HG03095 (cell line): ENCODE measurements around the gene CHCHD6.

Experiments
- ATAC-seq: cut with Tn5 transposase; IDR thresholded peaks from one replicate; pipeline ENCODE4 v1.9.1; 2021; ENCODE audit warnings: moderate library complexity; ENCODE audit not compliant: unreplicated experiment

The CHCHD6 gene

DNA sequence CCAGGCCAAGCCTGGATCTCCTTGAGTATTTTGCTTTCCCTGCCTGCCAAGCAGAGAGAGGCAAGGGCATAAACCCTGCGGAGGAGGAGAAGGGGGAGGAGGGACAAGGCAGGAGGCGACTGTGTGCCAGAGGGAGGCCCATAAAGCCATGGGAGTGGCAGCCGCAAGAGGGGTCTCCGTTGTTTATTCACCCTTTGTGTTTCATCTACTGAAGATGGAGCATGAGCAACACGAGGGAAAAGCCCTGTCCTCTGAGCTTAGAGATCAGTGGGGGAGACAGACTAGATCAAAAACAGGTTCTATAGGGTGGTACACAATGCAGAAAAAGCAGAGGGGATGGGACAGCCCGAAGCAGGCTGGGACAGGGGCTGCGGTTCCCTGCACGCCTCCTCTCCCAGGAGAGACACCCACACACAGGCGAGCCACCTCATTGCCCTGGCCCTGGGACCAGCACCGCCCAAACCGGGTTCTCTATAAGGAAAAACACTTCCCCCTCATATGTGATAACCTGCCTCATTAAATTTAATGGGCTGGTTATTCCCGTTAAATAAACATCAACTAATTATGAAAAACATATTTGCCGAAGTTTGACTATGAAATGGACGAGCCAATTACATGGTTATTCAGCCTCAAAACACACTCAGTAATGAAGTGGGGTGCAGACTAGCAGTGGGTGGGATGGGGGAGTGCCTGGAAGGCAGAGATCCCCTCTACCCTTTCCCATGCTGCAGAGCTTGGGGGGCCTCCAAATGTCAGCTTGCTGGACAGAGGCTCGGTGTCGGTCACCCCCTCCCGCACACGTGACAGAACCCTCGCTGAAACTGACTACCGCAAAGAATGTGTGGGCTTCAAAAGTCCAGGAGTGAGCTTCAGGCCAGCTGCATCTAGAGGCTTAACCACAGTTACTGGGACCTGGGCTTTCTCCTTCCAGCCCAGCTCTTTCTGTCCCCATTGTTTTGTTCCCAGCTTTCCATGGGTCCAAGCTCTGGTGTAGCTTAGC is 264.7 kb downstream of the CHCHD6 start:
- ATAC-seq = no peak

- ATAC-seq = no peak
Measured at GRCh38 chr3:126969586-126969985, 265.5 kb downstream of the CHCHD6 start.

GRCh38 chr3:126970101-126970500 is 266.1 kb downstream of the CHCHD6 start:
- no peak for ATAC-seq

- ATAC-seq = no peak
Measured at GRCh38 chr3:126970921-126971320, 266.9 kb downstream of the CHCHD6 start.

GRCh38 chr3:126971891-126972351 is 267.9 kb downstream of the CHCHD6 start:
- ATAC-seq = no peak

DNA sequence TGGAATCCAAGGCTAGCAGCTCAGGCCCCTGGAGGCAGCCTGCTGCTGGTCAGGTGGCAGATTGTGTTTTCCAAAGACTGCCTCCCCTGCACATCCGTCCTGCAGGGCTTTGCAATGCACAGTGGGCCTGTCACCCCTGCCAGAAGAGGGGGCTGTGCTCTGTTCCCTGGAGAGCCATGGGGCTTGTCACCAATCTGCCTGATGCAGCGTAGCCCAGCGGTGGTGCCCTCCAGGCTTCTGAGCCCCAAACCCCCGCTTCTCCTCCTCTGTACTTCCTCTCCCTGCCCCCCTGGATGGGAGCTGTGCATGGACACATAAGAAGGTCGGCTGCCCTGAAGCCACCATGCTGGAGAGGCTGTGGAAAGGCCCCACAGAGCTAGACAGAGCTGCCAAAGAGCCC is 268.8 kb downstream of the CHCHD6 start:
- ATAC-seq = no peak

DNA sequence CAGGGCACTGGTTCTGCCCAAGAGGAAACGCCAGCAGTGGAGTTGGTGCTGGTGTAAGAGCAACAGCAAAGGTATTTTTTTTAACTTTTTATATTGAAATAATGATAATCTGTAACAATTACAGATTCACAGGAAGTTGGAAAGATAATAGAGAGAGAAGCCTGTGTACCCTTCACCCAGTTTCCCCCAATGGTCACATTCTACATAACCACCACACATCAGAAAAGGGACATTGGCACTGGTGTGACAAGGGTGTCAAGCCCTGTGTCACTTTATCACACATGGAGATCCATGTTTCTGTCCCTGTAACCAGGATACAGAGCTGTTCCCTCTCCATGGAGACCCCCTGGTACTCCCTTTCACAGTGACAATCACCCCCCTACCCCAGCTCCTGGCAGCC is 269.8 kb downstream of the CHCHD6 start:
- no peak for ATAC-seq

DNA sequence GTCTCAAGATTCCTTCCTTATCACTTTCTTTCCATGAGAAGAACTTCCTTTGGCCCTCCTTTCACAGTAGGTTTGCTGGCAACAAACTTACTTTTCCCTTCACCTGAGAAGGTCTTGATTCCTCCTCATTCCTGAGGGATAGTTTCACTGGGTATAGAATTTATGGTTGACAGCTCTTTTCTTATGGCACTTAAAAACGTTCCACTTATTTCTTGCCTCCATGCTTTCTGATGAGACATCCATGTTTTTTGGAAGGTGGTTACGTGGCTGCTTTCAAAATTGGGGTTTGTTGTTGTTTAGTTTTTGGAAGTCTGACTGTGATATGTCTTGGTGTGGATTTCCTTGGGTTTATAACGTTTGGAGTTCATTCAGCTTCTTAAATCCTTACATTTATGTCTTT is 270.7 kb downstream of the CHCHD6 start:
- no peak for ATAC-seq

GRCh38 chr3:126976906-126977305 is 272.9 kb downstream of the CHCHD6 start:
- no peak for ATAC-seq

DNA sequence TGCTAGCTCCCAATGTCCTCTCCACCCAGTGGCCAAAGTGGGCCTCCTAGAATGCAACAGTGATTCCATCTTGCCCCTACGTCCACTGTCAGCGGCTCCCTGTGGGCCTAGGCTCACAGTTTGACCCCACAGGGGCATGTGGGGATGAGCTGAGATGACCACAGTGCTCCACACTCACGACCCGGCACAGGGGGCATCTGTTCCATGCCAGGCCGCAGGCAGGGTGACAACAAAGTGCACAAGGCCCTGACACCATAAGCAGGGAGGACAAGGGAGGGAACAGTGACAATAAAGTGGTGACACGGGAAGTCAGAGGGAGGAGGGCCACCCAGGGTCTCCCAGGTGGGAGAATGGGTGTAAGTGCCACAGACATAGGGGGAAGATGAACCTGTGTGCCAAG is 273.8 kb downstream of the CHCHD6 start:
- ATAC-seq = no peak

DNA sequence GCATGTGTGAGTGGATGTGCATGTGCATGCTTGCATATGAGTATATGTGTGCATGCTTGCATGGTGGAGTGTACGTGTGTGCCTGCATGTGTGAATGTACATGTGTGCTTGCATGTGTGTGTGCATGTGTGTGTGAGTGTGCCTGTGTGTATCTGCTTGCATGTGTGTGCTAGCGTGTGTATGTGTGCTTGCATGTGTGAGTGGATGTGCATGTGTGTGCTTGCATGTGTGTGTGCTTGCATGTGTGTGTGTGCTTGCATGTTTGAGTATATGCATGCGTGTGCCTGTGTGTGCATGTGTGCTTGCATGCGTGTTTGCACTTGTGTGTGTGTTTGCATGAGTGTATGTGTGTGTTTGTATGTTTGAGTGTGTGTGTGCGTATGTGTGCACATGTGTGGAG is 274.3 kb downstream of the CHCHD6 start:
- no peak for ATAC-seq

DNA sequence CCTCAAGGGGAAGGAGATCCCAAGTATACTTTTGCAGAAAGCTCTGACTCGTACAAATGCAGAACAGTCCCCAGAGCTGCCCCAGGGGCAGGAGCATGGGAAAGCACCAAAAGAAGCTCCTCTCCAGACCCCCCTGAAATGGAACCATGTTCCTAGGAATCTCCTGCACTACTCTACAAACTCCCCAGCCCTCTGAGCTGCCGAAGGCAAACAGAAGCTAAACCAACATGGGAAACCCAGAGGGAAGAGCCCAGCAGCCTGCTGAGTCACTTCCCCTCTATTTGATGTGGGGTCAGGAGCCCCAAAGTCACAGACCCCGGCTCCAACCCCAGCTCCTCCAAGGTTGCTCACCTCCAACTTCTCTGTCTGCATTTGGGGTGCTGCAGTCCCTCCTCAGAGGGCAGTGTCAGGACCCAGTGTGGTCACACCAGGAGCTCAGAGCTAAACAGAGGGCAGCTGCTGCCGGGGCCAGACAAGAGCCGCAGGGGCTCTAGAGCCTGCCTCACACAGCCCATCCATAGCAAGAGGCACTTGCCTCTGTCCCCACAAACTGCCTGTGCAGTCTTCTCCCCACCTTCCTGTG is 275.1 kb downstream of the CHCHD6 start:
- ATAC-seq = no peak

GRCh38 chr3:126980266-126980811 is 276.3 kb downstream of the CHCHD6 start:
- ATAC-seq = no peak

DNA sequence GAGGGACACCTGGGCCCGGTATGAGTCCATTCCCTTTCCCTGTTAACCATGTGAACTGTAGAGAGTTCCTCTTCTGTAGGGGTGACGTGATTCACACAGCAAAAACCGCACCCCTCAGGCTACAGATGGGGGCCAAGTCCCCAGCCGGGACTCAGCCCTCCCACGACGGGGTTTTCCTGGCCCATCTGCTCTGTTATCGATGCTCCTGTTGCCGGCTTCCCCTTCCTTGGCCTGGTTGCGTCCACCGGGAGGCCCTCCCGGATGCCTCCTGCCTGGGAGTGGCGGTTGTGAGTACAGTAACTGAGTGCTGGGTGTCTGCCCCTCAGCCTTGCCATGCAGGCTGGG is 278.1 kb downstream of the CHCHD6 start:
- peak; percentile 36 for ATAC-seq

GRCh38 chr3:126982471-126983175 is 278.6 kb downstream of the CHCHD6 start, which contains the start of gene PLXNA1:
Gene PLXNA1, plus strand, starts transcription at chr3:126983115. Its CDS starts 5,479 bp downstream, at chr3:126988594.
- peak; percentile 61 for ATAC-seq

DNA sequence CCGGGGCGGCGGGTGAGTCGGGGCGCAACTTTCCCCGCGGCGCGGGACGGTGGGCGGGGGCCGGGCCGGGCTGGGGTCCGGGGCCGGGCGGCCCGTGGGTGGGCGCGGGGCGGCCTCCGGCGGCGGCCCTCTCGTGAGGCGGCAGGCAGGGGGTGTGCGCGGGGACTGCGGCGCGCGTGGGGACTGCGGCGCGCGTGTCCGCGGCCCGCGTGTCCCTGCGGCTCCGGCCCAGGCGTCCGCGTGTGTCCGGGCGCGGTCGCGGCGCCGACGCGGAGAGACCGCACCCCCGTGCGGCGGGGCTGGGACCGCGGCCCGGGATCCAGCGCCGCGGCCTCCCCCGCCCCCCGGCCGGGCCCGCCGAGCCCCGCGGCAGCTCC is 279.2 kb downstream of the CHCHD6 start:
- ATAC-seq = no peak

- ATAC-seq = no peak
Measured at GRCh38 chr3:126983653-126984390, 279.8 kb downstream of the CHCHD6 start.

- no peak for ATAC-seq
Measured at GRCh38 chr3:126984391-126985131, 280.5 kb downstream of the CHCHD6 start.

- ATAC-seq = no peak
Measured at GRCh38 chr3:126985132-126985985, 281.3 kb downstream of the CHCHD6 start.
